Progenitor cell of endocrine pancreas (in vitro differentiated cells): ENCODE results near the gene GP1BB. TPM values are rescaled to one million over a fixed set of nuclear protein-coding genes. Genes with fewer than 3 reads are reported as not detected.
"Not testable (repeated sequence)": the region's sequence is repeated elsewhere in the genome, so short reads cannot be mapped to it uniquely, and the experiment has no call there.

Experiments used
- DNase-seq: peaks from one replicate; pipeline ENCODE4 v3.0.0; 2021; ENCODE audit warnings: low spot score; ENCODE audit not compliant: unreplicated experiment
- H3K27ac Mint-ChIP-seq: 2 replicates; pipeline ENCODE4 v1.8.0; 2021; ENCODE audit warnings: mild to moderate bottlenecking, moderate library complexity, mixed read lengths
- H3K27me3 Mint-ChIP-seq: 2 replicates; pipeline ENCODE4 v1.8.0; 2021; ENCODE audit warnings: mixed read lengths
- H3K36me3 Mint-ChIP-seq: 2 replicates; pipeline ENCODE4 v1.8.0; 2022; ENCODE audit warnings: mixed read lengths; ENCODE audit not compliant: insufficient read depth
- H3K4me1 Mint-ChIP-seq: 2 replicates; pipeline ENCODE4 v1.8.0; 2021; ENCODE audit warnings: low read depth, mixed read lengths
- H3K4me3 Mint-ChIP-seq: 2 replicates; pipeline ENCODE4 v1.8.0; 2021; ENCODE audit warnings: low read depth, mild to moderate bottlenecking, moderate library complexity, mixed read lengths
- H3K9me3 Mint-ChIP-seq: 2 replicates; pipeline ENCODE4 v1.8.0; 2021; ENCODE audit warnings: low read depth, mixed read lengths
- total RNA-seq: library from RNA; stranded (reverse); gene quantifications from 2 replicates; pipeline ENCODE4 v1.2.1, GENCODE V29; 2021
- TF ChIP-seq, protein P1 (sequence below): fragments of 200-600 bp; sonication (generic); IDR thresholded peaks from one replicate; pipeline ENCODE4 v1.5.0; 2021; ENCODE audit warnings: antibody characterized with exemption, mild to moderate bottlenecking; ENCODE audit not compliant: unreplicated experiment

Gene GP1BB
- total RNA-seq, 1 donor from 2014 or later, result 7.7 TPM

DNA sequence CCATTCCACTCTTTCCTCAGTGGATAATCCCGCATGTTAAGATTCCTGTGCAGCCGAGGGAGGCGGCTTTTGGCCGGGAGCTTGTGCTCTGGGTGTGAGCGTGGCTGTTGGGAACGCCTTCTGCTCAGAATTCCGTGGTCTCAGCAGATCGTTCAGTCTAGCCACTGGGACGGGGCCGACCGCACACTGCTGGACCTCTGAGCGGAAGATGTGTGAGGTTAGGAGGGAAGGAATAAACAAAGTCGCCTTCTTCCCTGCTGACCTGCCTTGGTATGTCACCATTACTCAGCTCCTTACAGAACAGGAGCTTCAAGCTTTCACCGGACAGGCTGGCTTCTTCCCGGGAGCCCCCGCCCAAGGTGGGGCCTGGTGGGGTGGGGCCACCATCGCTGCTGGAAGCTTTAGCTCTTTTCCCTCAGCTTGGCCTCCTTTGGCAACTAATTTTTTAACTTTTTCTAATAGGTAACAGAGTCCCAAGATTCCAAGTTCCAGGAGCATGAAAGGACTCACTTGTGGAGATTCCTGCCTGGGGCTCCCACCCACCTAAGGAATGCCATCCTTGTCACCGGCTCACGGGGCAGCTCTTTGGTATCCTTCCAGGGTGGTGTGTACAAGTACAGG is 31.5 kb upstream of the GP1BB start:
- Mint-ChIP-seq H3K4me3 (peak overlapping the region; percentile 11), H3K27ac (peak overlapping the region; percentile 37), H3K4me1 (peaks cover 2% of the 10 kb centered on the region), H3K9me3 (no peaks in the 10 kb centered on the region), H3K36me3 (no peaks in the 10 kb centered on the region), H3K27me3 (peaks cover 13% of the 10 kb centered on the region)
- no peak for DNase-seq
- TF ChIP-seq, protein P1, sequence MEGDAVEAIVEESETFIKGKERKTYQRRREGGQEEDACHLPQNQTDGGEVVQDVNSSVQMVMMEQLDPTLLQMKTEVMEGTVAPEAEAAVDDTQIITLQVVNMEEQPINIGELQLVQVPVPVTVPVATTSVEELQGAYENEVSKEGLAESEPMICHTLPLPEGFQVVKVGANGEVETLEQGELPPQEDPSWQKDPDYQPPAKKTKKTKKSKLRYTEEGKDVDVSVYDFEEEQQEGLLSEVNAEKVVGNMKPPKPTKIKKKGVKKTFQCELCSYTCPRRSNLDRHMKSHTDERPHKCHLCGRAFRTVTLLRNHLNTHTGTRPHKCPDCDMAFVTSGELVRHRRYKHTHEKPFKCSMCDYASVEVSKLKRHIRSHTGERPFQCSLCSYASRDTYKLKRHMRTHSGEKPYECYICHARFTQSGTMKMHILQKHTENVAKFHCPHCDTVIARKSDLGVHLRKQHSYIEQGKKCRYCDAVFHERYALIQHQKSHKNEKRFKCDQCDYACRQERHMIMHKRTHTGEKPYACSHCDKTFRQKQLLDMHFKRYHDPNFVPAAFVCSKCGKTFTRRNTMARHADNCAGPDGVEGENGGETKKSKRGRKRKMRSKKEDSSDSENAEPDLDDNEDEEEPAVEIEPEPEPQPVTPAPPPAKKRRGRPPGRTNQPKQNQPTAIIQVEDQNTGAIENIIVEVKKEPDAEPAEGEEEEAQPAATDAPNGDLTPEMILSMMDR, result no peak

DNA sequence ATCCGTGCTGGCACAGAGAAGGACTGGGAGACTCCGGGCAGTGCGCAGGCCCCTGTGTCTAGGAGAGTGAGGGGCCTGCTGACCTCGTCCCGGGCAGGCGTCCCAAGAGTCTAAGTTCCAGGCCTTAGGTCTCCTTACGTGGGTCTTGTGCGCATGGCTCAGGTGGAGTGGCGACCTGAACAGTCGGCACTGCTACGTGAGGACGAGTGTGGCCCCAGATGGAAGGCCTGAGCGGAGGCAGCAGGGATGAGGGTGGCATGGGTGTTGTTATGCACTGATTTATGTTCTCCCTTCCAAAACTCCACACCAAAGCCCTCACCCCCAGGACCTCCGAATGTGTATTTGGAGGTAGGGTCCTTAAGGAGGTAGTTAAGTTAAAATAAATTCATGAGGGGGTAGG is 29.8 kb upstream of the GP1BB start:
- TF ChIP-seq, protein P1, result no peak
- H3K27me3 Mint-ChIP-seq, result peaks cover 13% of the 10 kb centered on the region
- no peaks in the 10 kb centered on the region for H3K36me3 Mint-ChIP-seq
- peaks cover 2% of the 10 kb centered on the region for H3K4me1 Mint-ChIP-seq
- H3K9me3 Mint-ChIP-seq, result no peaks in the 10 kb centered on the region
- H3K27ac Mint-ChIP-seq, result no peak overlapping the region
- no peak overlapping the region for H3K4me3 Mint-ChIP-seq
- no peak for DNase-seq

- no peaks in the 10 kb centered on the region for H3K9me3 Mint-ChIP-seq
- TF ChIP-seq, protein P1, result no peak
- H3K36me3 Mint-ChIP-seq, result no peaks in the 10 kb centered on the region
- no peak overlapping the region for H3K27ac Mint-ChIP-seq
- DNase-seq, result no peak
- no peak overlapping the region for H3K4me3 Mint-ChIP-seq
- H3K27me3 Mint-ChIP-seq, result peaks cover 13% of the 10 kb centered on the region
- H3K4me1 Mint-ChIP-seq, result peaks cover 2% of the 10 kb centered on the region
These were observed 29.2 kb upstream of the GP1BB start for GRCh38 chr22:19693981-19694670.

DNA sequence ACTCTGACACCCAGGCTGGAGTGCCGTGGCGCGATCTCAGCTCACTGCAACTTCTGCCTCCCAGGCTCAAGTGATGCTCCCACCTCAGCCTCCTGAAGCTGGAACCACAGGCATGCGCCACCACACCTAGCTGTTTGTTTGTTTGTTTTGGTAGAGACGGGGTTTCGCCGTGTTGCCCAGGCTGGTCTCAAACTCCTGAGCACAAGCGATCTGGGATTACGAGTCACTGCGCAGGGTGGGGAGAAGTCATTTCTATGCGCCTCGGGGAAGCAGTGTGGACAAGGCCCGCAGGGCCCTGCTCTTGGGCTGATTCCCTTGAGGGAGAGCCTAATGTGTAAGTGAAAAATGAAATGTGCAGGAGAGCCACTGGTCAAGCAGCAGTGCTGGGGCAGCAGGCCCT is 28.6 kb upstream of the GP1BB start:
- Mint-ChIP-seq H3K36me3 (no peaks in the 10 kb centered on the region), H3K27me3 (peaks cover 13% of the 10 kb centered on the region), H3K4me1 (peaks cover 2% of the 10 kb centered on the region), H3K9me3 (no peaks in the 10 kb centered on the region), H3K27ac (no peak overlapping the region), H3K4me3 (no peak overlapping the region)
- no peak for DNase-seq
- TF ChIP-seq, protein P1, result no peak

DNA sequence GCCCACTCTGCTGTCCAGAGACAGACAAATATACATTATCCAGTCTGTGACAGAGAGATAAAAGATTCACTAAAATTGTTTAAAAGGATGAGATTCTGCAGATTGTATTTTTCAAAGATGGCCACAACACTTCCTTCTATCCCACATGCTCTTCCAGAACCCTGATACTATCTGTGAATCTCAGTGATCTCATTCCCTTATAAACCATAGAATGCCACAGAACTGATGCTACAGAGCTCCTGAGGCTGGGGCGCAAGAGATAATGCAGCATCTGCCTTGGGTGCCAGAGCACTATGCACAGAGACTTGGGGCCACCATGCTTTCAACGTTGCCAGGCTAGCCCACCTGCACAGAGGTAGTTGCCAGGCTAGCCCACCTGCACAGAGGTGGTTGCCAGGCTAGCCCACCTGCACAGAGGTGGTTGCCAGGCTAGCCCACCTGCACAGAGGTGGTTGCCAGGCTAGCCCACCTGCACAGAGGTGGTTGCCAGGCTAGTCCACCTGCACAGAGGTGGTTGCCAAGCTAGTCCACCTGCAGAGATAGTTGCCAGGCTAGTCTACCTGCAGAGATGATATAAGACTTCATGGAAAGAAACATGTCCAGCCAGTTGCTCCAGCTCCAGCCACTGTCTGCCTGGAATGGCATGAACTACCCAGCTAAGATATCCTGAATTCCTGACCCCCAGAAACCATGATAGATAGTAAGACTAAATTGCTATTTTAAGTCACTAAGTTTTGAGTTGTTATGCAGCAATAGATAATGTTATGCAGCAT is 26.6 kb upstream of the GP1BB start:
- TF ChIP-seq, protein P1, result no peak
- Mint-ChIP-seq H3K27ac (no peak overlapping the region), H3K4me3 (no peak overlapping the region), H3K36me3 (no peaks in the 10 kb centered on the region), H3K27me3 (no peaks in the 10 kb centered on the region), H3K4me1 (peaks cover under 1% of the 10 kb centered on the region), H3K9me3 (no peaks in the 10 kb centered on the region)
- DNase-seq, result no peak

- not testable (repeated sequence) for H3K4me3 Mint-ChIP-seq, H3K4me1 Mint-ChIP-seq, DNase-seq, H3K27ac Mint-ChIP-seq, H3K27me3 Mint-ChIP-seq, H3K9me3 Mint-ChIP-seq, H3K36me3 Mint-ChIP-seq
These were observed 25.5 kb upstream of the GP1BB start for GRCh38 chr22:19697871-19698270.
